ENCODE data around the gene EHMT1.

DNA sequence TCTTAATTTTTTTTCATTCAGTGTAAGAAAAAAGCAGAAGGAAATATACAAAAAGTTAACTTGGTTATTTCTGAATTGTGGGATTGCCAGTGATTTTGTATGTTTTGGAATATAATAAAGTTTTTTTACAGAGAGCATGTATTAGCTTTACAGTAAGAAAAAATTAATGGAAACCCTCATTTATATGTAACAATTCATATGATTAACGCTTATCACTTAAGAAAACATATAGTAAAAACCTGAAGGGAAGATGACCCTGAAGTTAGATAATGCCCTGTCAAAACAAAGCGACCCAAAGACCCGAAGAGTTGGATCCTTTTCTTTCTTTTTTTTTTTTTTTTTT lies 52.4 kb downstream of the EHMT1 start:
- TF ChIP-seq POLR2AphosphoS5 (IDR thresholded peaks at IDR 0.05; ENCODE audit: borderline replicate concordance, low read depth, low read length) (no peak), EZH2 (IDR thresholded peaks at IDR 0.05) (no peak), FOXP2 (optimal IDR thresholded peaks at IDR 0.05; ENCODE audit: control extremely low read depth, extremely low read length, insufficient read depth) (no peak)
